Transverse colon (tissue), 4 donors: ENCODE measurements around the gene IMPDH1.

Experiments used
- CTCF ChIP-seq, 5 experiments: fragments of 200-600 bp in 3 of 5; fragments of 450-650 bp in 2 of 5; sonication (generic) in 3 of 5; IDR thresholded peaks; 1 replicate in 2 of 5; 2 replicates in 3 of 5; pipeline ENCODE4 v1.5.1; 2016 to 2017; ENCODE audit warnings: antibody characterized with exemption in 5 of 5, inconsistent platforms in 3 of 5, mild to moderate bottlenecking in 2 of 5, moderate library complexity in 1 of 5
- EP300 ChIP-seq: sonication (generic); formaldehyde crosslinking; IDR thresholded peaks from one replicate; pipeline ENCODE4 v1.6.1; 2017; ENCODE audit warnings: antibody characterized with exemption, low read depth
- POLR2A ChIP-seq: fragments of 450-650 bp; IDR thresholded peaks from one replicate; pipeline ENCODE4 v1.6.1; 2016; ENCODE audit warnings: antibody characterized with exemption, mild to moderate bottlenecking, moderate library complexity
- POLR2AphosphoS5 ChIP-seq, 3 donors: sonication (generic); formaldehyde crosslinking; IDR thresholded peaks; one replicate each; pipeline ENCODE4 v1.6.1; 2016; ENCODE audit warnings: antibody characterized with exemption in 3 of 3

- TF ChIP-seq CTCF (IDR thresholded peaks at IDR 0.05) (no peak), POLR2A (no peak), POLR2AphosphoS5 (IDR thresholded peaks at IDR 0.05) (no peak), EP300 (no peak)
Observed at GRCh38 chr7:128422037-128422436, 12.3 kb upstream of the IMPDH1 start.
